HEK293 (cell line): ENCODE data around the gene MTHFSD.

Source experiments
- CTCF ChIA-PET: fragments of 350-600 bp; formaldehyde crosslinking; extraction: SDS; loops from one replicate; lab custom pipeline; 2021; ENCODE audit warnings: antibody characterized with exemption; lab: Yijun Ruan, JAX
- POLR2A ChIA-PET: fragments of 300-600 bp; formaldehyde crosslinking; extraction: SDS; loops from one replicate; lab custom pipeline; 2020; ENCODE audit warnings: antibody characterized with exemption, inconsistent platforms; lab: Yijun Ruan, JAX
- H3K27ac ChIP-seq: fragments of 200-500 bp; sonication (Bioruptor generic); 2 replicates; pipeline ENCODE4 v1.5.1; 2014; ENCODE audit warnings: low read depth, low read length, control low read depth, inconsistent platforms; ENCODE audit errors: extremely low read depth
- H3K36me3 ChIP-seq, 2 experiments: fragments of 200-500 bp in 1 of 2; sonication (Bioruptor generic) in 1 of 2; 1 replicate in 1 of 2; 2 replicates in 1 of 2; pipeline ENCODE4 v1.5.1; 2014 to 2017; ENCODE audit warnings: inconsistent platforms in 2 of 2, low read length in 2 of 2; ENCODE audit not compliant: control insufficient read depth in 2 of 2, insufficient read depth in 1 of 2
- H3K4me1 ChIP-seq: fragments of 200-500 bp; sonication (Bioruptor generic); 2 replicates; pipeline ENCODE4 v1.5.1; 2014; ENCODE audit warnings: mild to moderate bottlenecking, low read length, inconsistent platforms; ENCODE audit not compliant: control insufficient read depth, insufficient read depth
- H3K4me3 ChIP-seq: 2 replicates; pipeline ENCODE4 v1.5.1; 2011; ENCODE audit warnings: low read depth, mild to moderate bottlenecking, control low read depth, low read length, moderate library complexity
- H3K9me3 ChIP-seq: fragments of 200-500 bp; sonication (Bioruptor generic); 2 replicates; pipeline ENCODE4 v1.5.1; 2014; ENCODE audit warnings: low read depth, low read length, inconsistent platforms; ENCODE audit not compliant: control insufficient read depth, insufficient read depth
- EGR2 ChIP-seq: fragments of 450-650 bp; formaldehyde crosslinking; IDR thresholded peaks from 2 replicates; pipeline ENCODE4 v1.5.1; 2016; ENCODE audit warnings: low read depth, missing biosample characterization, missing genetic modification characterization
- HOXD13 ChIP-seq: sonication (generic); formaldehyde crosslinking; IDR thresholded peaks from 2 replicates; pipeline ENCODE4 v1.8.0; 2022; ENCODE audit warnings: missing genetic modification reagents, borderline replicate concordance
- KLF9 ChIP-seq: fragments of 450-650 bp; formaldehyde crosslinking; IDR thresholded peaks from 2 replicates; pipeline ENCODE4 v1.5.1; 2016; ENCODE audit warnings: missing biosample characterization, missing genetic modification characterization, low read depth
- MZF1 ChIP-seq: fragments of 450-650 bp; formaldehyde crosslinking; IDR thresholded peaks from 2 replicates; pipeline ENCODE4 v1.5.1; 2017; ENCODE audit warnings: missing biosample characterization, missing genetic modification characterization, borderline replicate concordance
- SP2 ChIP-seq: fragments of 450-650 bp; formaldehyde crosslinking; IDR thresholded peaks from 2 replicates; pipeline ENCODE4 v1.5.1; 2016; ENCODE audit warnings: missing biosample characterization, missing genetic modification characterization
- SP7 ChIP-seq: fragments of 450-650 bp; formaldehyde crosslinking; IDR thresholded peaks from 2 replicates; pipeline ENCODE4 v1.5.1; 2016; ENCODE audit warnings: missing biosample characterization, missing genetic modification characterization
- YY2 ChIP-seq: fragments of 450-650 bp; formaldehyde crosslinking; IDR thresholded peaks from 2 replicates; pipeline ENCODE4 v1.5.1; 2016; ENCODE audit warnings: missing biosample characterization, missing genetic modification characterization
- ZNF350 ChIP-seq: fragments of 450-650 bp; formaldehyde crosslinking; IDR thresholded peaks from 2 replicates; pipeline ENCODE4 v1.5.0; 2017; ENCODE audit warnings: missing biosample characterization, mild to moderate bottlenecking, missing genetic modification characterization
- ZNF394 ChIP-seq: fragments of 450-650 bp; formaldehyde crosslinking; IDR thresholded peaks from 2 replicates; pipeline ENCODE4 v1.5.1; 2016; ENCODE audit warnings: missing biosample characterization, missing genetic modification characterization, mild to moderate bottlenecking, moderate library complexity, borderline replicate concordance
- ZNF423 ChIP-seq: fragments of 450-650 bp; formaldehyde crosslinking; IDR thresholded peaks from 2 replicates; pipeline ENCODE4 v1.5.1; 2016; ENCODE audit warnings: missing biosample characterization, missing genetic modification characterization
- ZNF560 ChIP-seq: fragments of 450-650 bp; formaldehyde crosslinking; IDR thresholded peaks from 2 replicates; pipeline ENCODE4 v1.5.1; 2017; ENCODE audit warnings: missing biosample characterization, missing genetic modification characterization, borderline replicate concordance
- ZNF777 ChIP-seq: fragments of 450-650 bp; formaldehyde crosslinking; IDR thresholded peaks from 2 replicates; pipeline ENCODE4 v1.5.1; 2017; ENCODE audit warnings: missing biosample characterization, missing genetic modification characterization, borderline replicate concordance
- ZNF837 ChIP-seq: fragments of 450-650 bp; formaldehyde crosslinking; IDR thresholded peaks from 2 replicates; pipeline ENCODE4 v1.5.1; 2016; ENCODE audit warnings: missing biosample characterization, missing genetic modification characterization
- ZXDB ChIP-seq: fragments of 450-650 bp; formaldehyde crosslinking; IDR thresholded peaks from 2 replicates; pipeline ENCODE4 v1.5.1; 2016; ENCODE audit warnings: missing biosample characterization, missing genetic modification characterization
- TF ChIP-seq, protein P1 (sequence below): fragments of 450-650 bp; formaldehyde crosslinking; IDR thresholded peaks from 2 replicates; pipeline ENCODE4 v1.5.1; 2016; ENCODE audit warnings: missing biosample characterization, missing genetic modification characterization
- TF ChIP-seq, protein P2 (sequence below): fragments of 450-650 bp; formaldehyde crosslinking; IDR thresholded peaks from 2 replicates; pipeline ENCODE4 v1.5.1; 2017; ENCODE audit warnings: missing biosample characterization, missing genetic modification characterization
- TF ChIP-seq, protein P3 (sequence below): fragments of 450-650 bp; IDR thresholded peaks from 2 replicates; pipeline ENCODE4 v1.5.1; 2018; ENCODE audit warnings: missing biosample characterization, missing genetic modification characterization
- TF ChIP-seq, protein P4 (sequence below): fragments of 450-650 bp; formaldehyde crosslinking; IDR thresholded peaks from 2 replicates; pipeline ENCODE4 v1.5.1; 2016; ENCODE audit warnings: missing biosample characterization, missing genetic modification characterization

The MTHFSD gene

DNA sequence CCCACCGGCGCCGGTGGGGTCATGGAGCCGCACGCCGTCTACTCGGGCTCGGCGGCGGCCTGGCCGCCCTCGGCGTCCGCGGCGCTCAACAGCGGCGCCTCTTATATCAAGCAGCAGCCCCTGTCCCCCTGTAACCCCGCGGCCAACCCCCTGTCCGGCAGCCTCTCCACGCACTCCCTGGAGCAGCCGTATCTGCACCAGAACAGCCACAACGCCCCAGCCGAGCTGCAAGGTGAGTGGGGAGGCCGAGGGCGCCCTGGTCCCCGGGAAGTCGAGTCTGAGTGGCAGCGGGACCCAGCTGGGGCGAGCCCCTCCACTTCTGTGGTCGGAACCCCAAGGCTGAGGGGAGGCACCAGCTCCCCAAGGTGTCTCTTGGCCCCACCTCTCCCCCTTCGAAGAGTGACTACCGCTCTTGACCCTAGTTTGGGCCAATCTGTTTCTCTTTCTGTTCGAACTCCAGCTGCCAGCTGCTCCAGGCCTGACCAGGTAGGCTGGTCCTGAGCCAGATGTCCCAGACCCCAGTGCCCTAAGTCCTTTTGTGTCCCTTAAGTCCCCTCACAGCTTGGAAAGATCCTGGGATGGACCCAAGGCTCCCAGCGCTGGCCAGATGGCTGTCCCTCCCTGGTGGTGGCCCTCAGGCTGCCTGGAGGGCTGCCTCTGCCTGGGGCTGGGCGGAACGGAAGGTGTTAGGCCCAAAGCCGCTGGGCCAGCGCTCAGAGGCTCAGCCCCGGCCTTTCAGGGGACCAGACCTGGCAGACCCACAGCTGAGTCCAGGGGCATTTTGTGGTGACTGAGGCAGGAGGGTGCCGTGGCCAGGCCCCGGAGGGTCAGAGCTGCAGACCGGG is 43.5 kb downstream of the MTHFSD start (continued):
- TF ChIP-seq, protein P1, sequence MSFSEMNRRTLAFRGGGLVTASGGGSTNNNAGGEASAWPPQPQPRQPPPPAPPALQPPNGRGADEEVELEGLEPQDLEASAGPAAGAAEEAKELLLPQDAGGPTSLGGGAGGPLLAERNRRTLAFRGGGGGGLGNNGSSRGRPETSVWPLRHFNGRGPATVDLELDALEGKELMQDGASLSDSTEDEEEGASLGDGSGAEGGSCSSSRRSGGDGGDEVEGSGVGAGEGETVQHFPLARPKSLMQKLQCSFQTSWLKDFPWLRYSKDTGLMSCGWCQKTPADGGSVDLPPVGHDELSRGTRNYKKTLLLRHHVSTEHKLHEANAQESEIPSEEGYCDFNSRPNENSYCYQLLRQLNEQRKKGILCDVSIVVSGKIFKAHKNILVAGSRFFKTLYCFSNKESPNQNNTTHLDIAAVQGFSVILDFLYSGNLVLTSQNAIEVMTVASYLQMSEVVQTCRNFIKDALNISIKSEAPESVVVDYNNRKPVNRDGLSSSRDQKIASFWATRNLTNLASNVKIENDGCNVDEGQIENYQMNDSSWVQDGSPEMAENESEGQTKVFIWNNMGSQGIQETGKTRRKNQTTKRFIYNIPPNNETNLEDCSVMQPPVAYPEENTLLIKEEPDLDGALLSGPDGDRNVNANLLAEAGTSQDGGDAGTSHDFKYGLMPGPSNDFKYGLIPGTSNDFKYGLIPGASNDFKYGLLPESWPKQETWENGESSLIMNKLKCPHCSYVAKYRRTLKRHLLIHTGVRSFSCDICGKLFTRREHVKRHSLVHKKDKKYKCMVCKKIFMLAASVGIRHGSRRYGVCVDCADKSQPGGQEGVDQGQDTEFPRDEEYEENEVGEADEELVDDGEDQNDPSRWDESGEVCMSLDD, result no peak
- TF ChIP-seq HOXD13 (no peak), ZNF394 (tag by site-specific recombination) (no peak)
- TF ChIP-seq, protein P2, sequence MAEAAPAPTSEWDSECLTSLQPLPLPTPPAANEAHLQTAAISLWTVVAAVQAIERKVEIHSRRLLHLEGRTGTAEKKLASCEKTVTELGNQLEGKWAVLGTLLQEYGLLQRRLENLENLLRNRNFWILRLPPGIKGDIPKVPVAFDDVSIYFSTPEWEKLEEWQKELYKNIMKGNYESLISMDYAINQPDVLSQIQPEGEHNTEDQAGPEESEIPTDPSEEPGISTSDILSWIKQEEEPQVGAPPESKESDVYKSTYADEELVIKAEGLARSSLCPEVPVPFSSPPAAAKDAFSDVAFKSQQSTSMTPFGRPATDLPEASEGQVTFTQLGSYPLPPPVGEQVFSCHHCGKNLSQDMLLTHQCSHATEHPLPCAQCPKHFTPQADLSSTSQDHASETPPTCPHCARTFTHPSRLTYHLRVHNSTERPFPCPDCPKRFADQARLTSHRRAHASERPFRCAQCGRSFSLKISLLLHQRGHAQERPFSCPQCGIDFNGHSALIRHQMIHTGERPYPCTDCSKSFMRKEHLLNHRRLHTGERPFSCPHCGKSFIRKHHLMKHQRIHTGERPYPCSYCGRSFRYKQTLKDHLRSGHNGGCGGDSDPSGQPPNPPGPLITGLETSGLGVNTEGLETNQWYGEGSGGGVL (tag by site-specific recombination), result no peak
- TF ChIP-seq, all 188 proteins: peak for 0

DNA sequence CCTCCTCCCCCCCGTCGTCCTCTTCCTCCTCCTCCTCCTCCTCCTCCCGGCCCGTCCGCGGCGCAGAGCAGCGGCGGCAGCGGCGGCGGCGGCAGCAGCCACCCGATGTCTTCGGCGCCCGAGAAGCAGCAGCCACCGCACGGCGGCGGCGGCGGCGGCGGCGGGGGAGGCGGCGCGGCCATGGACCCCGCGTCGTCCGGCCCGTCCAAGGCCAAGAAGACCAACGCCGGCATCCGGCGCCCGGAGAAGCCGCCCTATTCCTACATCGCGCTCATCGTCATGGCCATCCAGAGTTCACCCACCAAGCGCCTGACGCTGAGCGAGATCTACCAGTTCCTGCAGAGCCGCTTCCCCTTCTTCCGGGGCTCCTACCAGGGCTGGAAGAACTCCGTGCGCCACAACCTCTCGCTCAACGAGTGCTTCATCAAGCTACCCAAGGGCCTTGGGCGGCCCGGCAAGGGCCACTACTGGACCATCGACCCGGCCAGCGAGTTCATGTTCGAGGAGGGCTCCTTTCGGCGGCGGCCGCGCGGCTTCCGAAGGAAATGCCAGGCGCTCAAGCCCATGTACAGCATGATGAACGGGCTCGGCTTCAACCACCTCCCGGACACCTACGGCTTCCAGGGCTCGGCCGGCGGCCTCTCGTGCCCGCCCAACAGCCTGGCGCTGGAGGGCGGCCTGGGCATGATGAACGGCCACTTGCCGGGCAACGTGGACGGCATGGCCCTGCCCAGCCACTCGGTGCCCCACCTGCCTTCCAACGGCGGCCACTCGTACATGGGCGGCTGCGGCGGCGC is 44.4 kb downstream of the MTHFSD start, which contains the start of gene FOXF1:
TSS of gene FOXF1 (plus strand) at position 63 of the 797 bp plus-strand sequence. CDS start at position 106, 43 bp downstream.
- Histone ChIP-seq H3K36me3 (peaks cover 0 to 21% of the 10 kb centered on the region in 2 experiments; a peak in 1 of 3 replicates), H3K4me1 (peaks cover 3% of the 10 kb centered on the region), H3K27ac (peak within 1 kb of the TSS; percentile 91), H3K9me3 (no peaks in the 10 kb centered on the region), H3K4me3 (peak within 1 kb of the TSS; percentile 52)
- CTCF ChIA-PET, result interaction anchor here (0.5 to 1.2 kb wide), 3 partner anchors 258 to 465 kb away, joined by 3 read pairs; no protein-coding TSS in a partner anchor
- TF ChIP-seq MZF1 (tag by site-specific recombination), result no peak
- 0 out of 2 replicates have a peak, but pooled peaks have one; percentile 22 for TF ChIP-seq ZNF560 (tag by site-specific recombination)
- TF ChIP-seq, protein P3, sequence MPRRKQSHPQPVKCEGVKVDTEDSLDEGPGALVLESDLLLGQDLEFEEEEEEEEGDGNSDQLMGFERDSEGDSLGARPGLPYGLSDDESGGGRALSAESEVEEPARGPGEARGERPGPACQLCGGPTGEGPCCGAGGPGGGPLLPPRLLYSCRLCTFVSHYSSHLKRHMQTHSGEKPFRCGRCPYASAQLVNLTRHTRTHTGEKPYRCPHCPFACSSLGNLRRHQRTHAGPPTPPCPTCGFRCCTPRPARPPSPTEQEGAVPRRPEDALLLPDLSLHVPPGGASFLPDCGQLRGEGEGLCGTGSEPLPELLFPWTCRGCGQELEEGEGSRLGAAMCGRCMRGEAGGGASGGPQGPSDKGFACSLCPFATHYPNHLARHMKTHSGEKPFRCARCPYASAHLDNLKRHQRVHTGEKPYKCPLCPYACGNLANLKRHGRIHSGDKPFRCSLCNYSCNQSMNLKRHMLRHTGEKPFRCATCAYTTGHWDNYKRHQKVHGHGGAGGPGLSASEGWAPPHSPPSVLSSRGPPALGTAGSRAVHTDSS (tag by site-specific recombination), result peak; percentile 91
- no peak for TF ChIP-seq SP7
- POLR2A ChIA-PET, result interaction anchor here (0.6 to 1.0 kb wide), 2 partner anchors 120 to 131 kb away, joined by 3 read pairs; no protein-coding TSS in a partner anchor

DNA sequence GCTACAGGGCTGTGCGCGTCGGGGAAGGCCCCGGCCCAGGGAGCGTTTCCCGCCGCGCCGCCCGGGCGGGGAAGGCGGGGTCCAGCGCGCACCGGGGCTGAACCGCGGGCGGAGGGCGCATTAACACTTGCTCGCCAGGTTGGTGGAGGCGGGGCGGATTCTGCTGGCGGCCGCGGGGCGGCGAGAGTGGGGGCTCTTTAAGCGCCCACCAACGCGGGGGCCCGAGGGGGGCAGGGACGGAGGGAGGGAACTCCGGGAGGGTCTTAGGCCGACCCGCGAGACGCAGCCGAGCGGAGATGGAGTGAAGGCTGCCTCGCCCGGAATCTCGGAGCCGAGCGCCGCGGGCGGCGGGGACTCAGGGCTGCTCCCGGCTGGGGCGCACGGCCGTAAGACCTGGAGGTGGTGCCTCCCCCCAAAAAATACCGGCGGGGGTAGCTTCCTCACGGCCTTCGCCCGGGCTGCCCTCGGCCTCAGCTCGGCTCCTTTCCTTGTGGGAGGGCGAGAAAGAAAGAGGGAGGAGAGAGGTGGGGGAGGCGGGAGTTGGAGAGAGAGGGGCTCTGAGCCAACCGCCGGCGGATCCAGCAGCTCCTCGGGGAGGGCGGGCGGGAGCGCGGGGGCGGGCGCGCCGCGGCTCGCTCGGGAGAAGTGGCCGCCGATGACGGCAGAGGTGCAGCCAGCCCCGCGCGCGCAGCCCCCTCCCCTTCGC is 45.1 kb downstream of the MTHFSD start:
- Histone ChIP-seq H3K4me3 (peak overlapping the region; percentile 52), H3K4me1 (peaks cover 3% of the 10 kb centered on the region), H3K36me3 (peaks cover 0 to 14% of the 10 kb centered on the region in 2 experiments; a peak in 1 of 3 replicates), H3K27ac (peak overlapping the region; percentile 91), H3K9me3 (no peaks in the 10 kb centered on the region)
- CTCF ChIA-PET, result interaction anchor here (0.5 to 1.2 kb wide), 3 partner anchors 257 to 464 kb away, joined by 3 read pairs; no protein-coding TSS in a partner anchor
- POLR2A ChIA-PET, result interaction anchor here (0.6 to 1.0 kb wide), 3 partner anchors 119 to 263 kb away, joined by 3 to 4 read pairs (median 3); no protein-coding TSS in a partner anchor
- TF ChIP-seq SP2 (peak; percentile 58), ZNF837 (no peak), ZNF350 (tag by site-specific recombination) (no peak), ZNF777 (tag by site-specific recombination) (0 out of 2 replicates have a peak, but pooled peaks have one; percentile 34), YY2 (no peak), KLF9 (tag by site-specific recombination) (peak; percentile 20; the same call in 1 of the 2 replicates), EGR2 (peak; percentile 69), ZXDB (0 out of 2 replicates have a peak, but pooled peaks have one; percentile 12), ZNF423 (tag by site-specific recombination) (no peak)
- TF ChIP-seq, protein P4, sequence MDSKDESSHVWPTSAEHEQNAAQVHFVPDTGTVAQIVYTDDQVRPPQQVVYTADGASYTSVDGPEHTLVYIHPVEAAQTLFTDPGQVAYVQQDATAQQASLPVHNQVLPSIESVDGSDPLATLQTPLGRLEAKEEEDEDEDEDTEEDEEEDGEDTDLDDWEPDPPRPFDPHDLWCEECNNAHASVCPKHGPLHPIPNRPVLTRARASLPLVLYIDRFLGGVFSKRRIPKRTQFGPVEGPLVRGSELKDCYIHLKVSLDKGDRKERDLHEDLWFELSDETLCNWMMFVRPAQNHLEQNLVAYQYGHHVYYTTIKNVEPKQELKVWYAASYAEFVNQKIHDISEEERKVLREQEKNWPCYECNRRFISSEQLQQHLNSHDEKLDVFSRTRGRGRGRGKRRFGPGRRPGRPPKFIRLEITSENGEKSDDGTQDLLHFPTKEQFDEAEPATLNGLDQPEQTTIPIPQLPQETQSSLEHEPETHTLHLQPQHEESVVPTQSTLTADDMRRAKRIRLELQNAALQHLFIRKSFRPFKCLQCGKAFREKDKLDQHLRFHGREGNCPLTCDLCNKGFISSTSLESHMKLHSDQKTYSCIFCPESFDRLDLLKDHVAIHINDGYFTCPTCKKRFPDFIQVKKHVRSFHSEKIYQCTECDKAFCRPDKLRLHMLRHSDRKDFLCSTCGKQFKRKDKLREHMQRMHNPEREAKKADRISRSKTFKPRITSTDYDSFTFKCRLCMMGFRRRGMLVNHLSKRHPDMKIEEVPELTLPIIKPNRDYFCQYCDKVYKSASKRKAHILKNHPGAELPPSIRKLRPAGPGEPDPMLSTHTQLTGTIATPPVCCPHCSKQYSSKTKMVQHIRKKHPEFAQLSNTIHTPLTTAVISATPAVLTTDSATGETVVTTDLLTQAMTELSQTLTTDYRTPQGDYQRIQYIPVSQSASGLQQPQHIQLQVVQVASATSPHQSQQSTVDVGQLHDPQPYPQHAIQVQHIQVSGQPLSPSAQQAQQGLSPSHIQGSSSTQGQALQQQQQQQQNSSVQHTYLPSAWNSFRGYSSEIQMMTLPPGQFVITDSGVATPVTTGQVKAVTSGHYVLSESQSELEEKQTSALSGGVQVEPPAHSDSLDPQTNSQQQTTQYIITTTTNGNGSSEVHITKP (tag by site-specific recombination), result peak; percentile 89
